K562 (cell line): ENCODE results near the gene CCN5. TPM values are rescaled to one million over a fixed set of nuclear protein-coding genes. Genes with fewer than 3 reads are reported as not detected.

Experiments used
- ATAC-seq: fragments of 200-7000 bp; cut with Tn5 transposase; 3 replicates; pipeline ENCODE4 v1.9.1; 2020; ENCODE audit warnings: moderate library complexity
- BruUV-seq: library from RNA; stranded (reverse); fragments of 400-500 nt; replicated peaks from 2 replicates; lab custom pipeline; 2021; lab: Mats Ljungman, UMichigan
- CTCF ChIA-PET: fragments of 300-600 bp; formaldehyde crosslinking; extraction: SDS; loops from one replicate; lab custom pipeline; 2021; ENCODE audit warnings: low intra/inter-chr PET ratio; lab: Yijun Ruan, JAX
- POLR2A ChIA-PET: fragments of 300-600, 350-650 bp; sonication (Branson Sonifier 250); formaldehyde crosslinking; extraction: SDS; loops from one replicate; lab custom pipeline; 2021; ENCODE audit warnings: antibody characterized with exemption, inconsistent platforms; lab: Yijun Ruan, JAX
- DNase-seq, 4 experiments: peaks; one replicate each; pipeline versions ENCODE4 v3.0.0 to v3.0.0-alpha.2; 2011 to 2018; ENCODE audit warnings: low spot score in 3 of 4, mixed read lengths in 3 of 4; ENCODE audit errors: extremely low read depth in 1 of 4
- FAIRE-seq: peaks from 2 replicates; lab custom pipeline; 2011; peaks lifted over from hg19 to GRCh38; lab: Jason Lieb, UNC
- H2AFZ ChIP-seq: 2 replicates; pipeline ENCODE4 v1.6.0; 2011; ENCODE audit warnings: low read depth, low read length, control low read depth, inconsistent platforms
- H3K27ac ChIP-seq: fragments of 200-600 bp; 3 replicates; pipeline ENCODE4 v1.8.0; 2011; ENCODE audit warnings: low read depth, mild to moderate bottlenecking, control low read depth, inconsistent platforms, low read length, moderate library complexity, mixed read lengths; ENCODE audit errors: extremely low read depth
- H3K27me3 ChIP-seq, 2 experiments: fragments of 300-600 bp in 1 of 2; 2 replicates in 1 of 2; 3 replicates in 1 of 2; pipeline versions ENCODE4 v1.6.0 to v1.8.0; 2011; ENCODE audit warnings: inconsistent platforms in 2 of 2, low read length in 2 of 2, mild to moderate bottlenecking in 1 of 2, mixed read lengths in 1 of 2, moderate library complexity in 1 of 2; ENCODE audit not compliant: control insufficient read depth in 2 of 2, insufficient read depth in 2 of 2
- H3K36me3 ChIP-seq: fragments of 300-600 bp; 3 replicates; pipeline ENCODE4 v1.8.0; 2011; ENCODE audit warnings: mild to moderate bottlenecking, low read length, inconsistent platforms; ENCODE audit not compliant: control insufficient read depth, insufficient read depth
- H3K4me1 ChIP-seq, 2 experiments: fragments of 200-600 bp in 1 of 2; replicated peaks in 1 of 2; 2 replicates in 1 of 2; 3 replicates in 1 of 2; pipeline versions ENCODE4 v1.5.1 to v1.8.0; 2011; ENCODE audit warnings: inconsistent platforms in 2 of 2, low read length in 2 of 2, mild to moderate bottlenecking in 1 of 2, mixed read lengths in 1 of 2, moderate library complexity in 1 of 2; ENCODE audit not compliant: control insufficient read depth in 2 of 2, insufficient read depth in 2 of 2
- H3K4me2 ChIP-seq: 2 replicates; pipeline ENCODE4 v1.6.1; 2011; ENCODE audit warnings: low read length, control low read depth, inconsistent platforms, mixed read lengths; ENCODE audit not compliant: insufficient read depth
- H3K4me3 ChIP-seq: fragments of 200-600 bp; sonication (generic), shearing (Covaris generic); 2 replicates; pipeline ENCODE4 v1.5.1; 2016; ENCODE audit warnings: control low read depth, inconsistent platforms
- H3K79me2 ChIP-seq: fragments of 200-600 bp; 3 replicates; pipeline ENCODE4 v1.8.0; 2011; ENCODE audit warnings: low read length, inconsistent platforms; ENCODE audit not compliant: control insufficient read depth, insufficient read depth
- H3K9ac ChIP-seq, 2 experiments: 2 replicates each; pipeline versions ENCODE4 v1.6.0 to v1.6.1; 2011; ENCODE audit warnings: low read depth in 2 of 2, low read length in 2 of 2, control low read depth in 1 of 2, inconsistent platforms in 1 of 2, mild to moderate bottlenecking in 1 of 2, mixed read lengths in 1 of 2; ENCODE audit not compliant: insufficient read depth in 1 of 2
- H3K9me1 ChIP-seq: one replicate; pipeline ENCODE4 v1.6.0; 2011; ENCODE audit warnings: inconsistent platforms, mild to moderate bottlenecking, low read length, moderate library complexity; ENCODE audit not compliant: control insufficient read depth, insufficient read depth
- H3K9me3 ChIP-seq: replicated peaks from 2 replicates; pipeline ENCODE4 v1.5.1; 2011; ENCODE audit warnings: low read depth, low read length, inconsistent platforms; ENCODE audit not compliant: control insufficient read depth, insufficient read depth
- H4K20me1 ChIP-seq: replicated peaks from 2 replicates; pipeline ENCODE4 v1.6.1; 2011; ENCODE audit warnings: low read length, inconsistent platforms, mixed read lengths; ENCODE audit not compliant: control insufficient read depth, insufficient read depth
- CBX8 ChIP-seq: fragments of 200-600 bp; sonication (generic); IDR thresholded peaks from 2 replicates; pipeline ENCODE4 v1.6.1; 2012; ENCODE audit warnings: borderline replicate concordance, mixed run types, low read depth, mild to moderate bottlenecking, moderate library complexity, mixed read lengths, low read length, control low read depth, inconsistent platforms; ENCODE audit not compliant: poor library complexity, severe bottlenecking; ENCODE audit errors: extremely low read depth
- MCM2 ChIP-seq: fragments of 450-650 bp; IDR thresholded peaks from 2 replicates; pipeline ENCODE4 v1.6.1; 2017; ENCODE audit warnings: low read depth, mild to moderate bottlenecking
- NFATC3 ChIP-seq: fragments of 450-650 bp; IDR thresholded peaks from 2 replicates; pipeline ENCODE4 v1.6.1; 2017; ENCODE audit warnings: mild to moderate bottlenecking
- NFE2 ChIP-seq: IDR thresholded peaks from 2 replicates; pipeline ENCODE4 v1.6.1; 2014; ENCODE audit warnings: antibody characterized with exemption, low read depth
- RBBP5 ChIP-seq: fragments of 200-600 bp; sonication (generic); IDR thresholded peaks from 2 replicates; pipeline ENCODE4 v1.6.1; 2012; ENCODE audit warnings: borderline replicate concordance, mild to moderate bottlenecking, low read length, control low read depth, inconsistent platforms; ENCODE audit not compliant: insufficient read depth, poor library complexity, severe bottlenecking
- RFX7 ChIP-seq: fragments of 250-450 bp; sonication (Bioruptor Pico); IDR thresholded peaks from 2 replicates; pipeline ENCODE4 v1.5.1; 2021; ENCODE audit warnings: mild to moderate bottlenecking
- WGBS: fragments of 100-300 bp; shearing (Covaris generic); methylation state at CpG from one replicate; pipeline ENCODE4 v1.1.6; 2016; ENCODE audit warnings: low coverage, mixed read lengths; ENCODE audit not compliant: insufficient coverage; ENCODE audit errors: missing lambda C conversion rate; 5-methylcytosine and 5-hydroxymethylcytosine counted together
- in situ Hi-C: fragments of 300-500 bp; cut with MboI; formaldehyde crosslinking; loops from 4 replicates; pipeline ENCODE4 v1.15.0; 2018; ENCODE audit warnings: inconsistent platforms, mixed read lengths
- intact Hi-C: fragments of 100-400 bp; cut with micrococcal nuclease; formaldehyde crosslinking; loops from 2 replicates; pipeline ENCODE4 v1.14.2; 2022
- polyA plus RNA-seq, 8 experiments: library from polyadenylated mRNA; depleted of rRNA in 4 of 8; stranded (reverse) in 5 of 8; unstranded in 3 of 8; fragments of >200 nt; fragmentation: Nextera tagmentation in 2 of 8; fragmentation: Illumina TruSeq in 1 of 8; extraction: Ambion mirVana in 2 of 8; extraction: Trizol in 1 of 8; gene quantifications; 2 replicates each; pipeline versions ENCODE4 v1.2.1 to v1.2.3, GENCODE V29; 2011 to 2014; ENCODE audit warnings: inconsistent platforms in 1 of 8, missing spikeins in 1 of 8
- total RNA-seq, 7 experiments: library from RNA; depleted of rRNA in 6 of 7; stranded (reverse); fragments of >200 nt in 6 of 7; fragmentation: Illumina TruSeq in 2 of 7; extraction: Trizol in 2 of 7; gene quantifications; 2 replicates each; pipeline versions ENCODE4 v1.2.1 to v1.2.3, GENCODE V29; 2011 to 2021; ENCODE audit warnings: low replicate concordance in 1 of 7
- TF ChIP-seq, protein P1 (sequence below): sonication (generic); formaldehyde crosslinking; IDR thresholded peaks from 2 replicates; pipeline ENCODE4 v1.5.0; 2020; ENCODE audit warnings: missing genetic modification reagents
- TF ChIP-seq, protein P2 (sequence below): sonication (generic); formaldehyde crosslinking; IDR thresholded peaks from 2 replicates; pipeline ENCODE4 v1.8.0; 2022; ENCODE audit warnings: mild to moderate bottlenecking, missing genetic modification reagents
- TF ChIP-seq, protein P3 (sequence below): sonication (generic); formaldehyde crosslinking; IDR thresholded peaks from 2 replicates; pipeline ENCODE4 v1.8.1; 2023; ENCODE audit warnings: missing genetic modification reagents, mild to moderate bottlenecking, borderline replicate concordance

Gene CCN5
- total and polyA plus RNA-seq, 9 of the 15 experiments (the other 6 are each of a cell fraction or from before 2014, with no cell fraction given), result not detected

DNA sequence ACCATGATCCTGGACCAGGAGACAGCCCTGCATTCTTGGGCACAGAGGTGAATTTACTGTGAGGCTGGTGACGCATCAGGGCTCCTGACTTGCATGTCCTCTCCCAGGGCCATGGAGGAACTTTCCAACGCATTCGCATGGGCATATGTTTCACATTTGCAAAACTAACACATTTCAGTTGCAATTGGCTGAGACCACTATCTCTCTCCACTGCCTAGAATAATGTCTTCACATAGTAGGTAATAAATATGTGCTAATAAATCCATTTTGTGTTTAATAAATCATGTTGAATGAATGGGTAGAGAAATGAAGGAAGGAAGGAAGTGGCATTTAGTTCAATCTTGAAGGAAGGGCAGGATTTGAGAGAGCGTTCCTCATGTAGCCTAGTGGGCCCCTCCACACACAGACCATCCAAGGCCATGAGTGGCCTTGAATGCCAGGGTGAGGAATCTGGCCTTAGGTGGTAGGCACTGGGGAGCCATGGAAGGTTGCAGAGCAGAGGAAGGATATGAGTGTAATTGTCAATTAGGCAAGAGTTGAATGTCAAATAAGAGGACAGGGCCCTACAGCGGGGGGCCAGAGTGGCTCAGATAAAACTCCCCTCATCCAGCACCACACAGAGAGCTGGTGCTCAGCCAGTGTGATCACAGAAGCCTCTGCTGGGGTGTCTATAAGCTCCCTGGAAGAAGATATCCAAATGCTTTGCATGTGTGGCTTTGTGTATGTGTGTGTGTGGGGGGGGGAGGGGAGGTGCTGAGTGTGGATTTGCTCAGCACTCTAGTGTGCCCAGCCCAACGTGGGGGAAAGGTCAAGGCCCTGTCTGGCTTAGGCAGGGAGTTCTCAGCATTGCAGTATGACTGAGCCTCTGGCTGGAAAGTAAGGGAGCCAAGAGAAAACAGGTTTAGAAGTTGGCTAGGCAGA is 30.9 kb upstream of the CCN5 start:
- H3K79me2 ChIP-seq, result no peaks in the 10 kb centered on the region
- intact Hi-C loops, result loop anchor here (5.0 kb wide), 1 partner anchor 297 kb away; no protein-coding TSS in a partner anchor
- no peaks in the 10 kb centered on the region for H3K36me3 ChIP-seq
- H3K4me3 ChIP-seq, result no peak overlapping the region
- H3K4me1 ChIP-seq, result no peaks in the 10 kb centered on the region; a peak in 1 of 5 replicates
- DNase-seq (no peak), FAIRE-seq (no peak), ATAC-seq (no peak)
- ChIA-PET CTCF (interaction anchor here (0.9 to 5.8 kb wide), 5 partner anchors 44 to 467 kb away, joined by 4 to 58 read pairs (median 9); no protein-coding TSS in a partner anchor), POLR2A (interaction anchor here (0.6 to 1.4 kb wide), 2 partner anchors 19 to 166 kb away, joined by 3 to 6 read pairs; no protein-coding TSS in a partner anchor)
- no peaks in the 10 kb centered on the region; the same call in 1 of the 2 replicates for H4K20me1 ChIP-seq
- H2AFZ ChIP-seq, result no peak overlapping the region
- H3K4me2 ChIP-seq, result no peak overlapping the region
- no TSS peak for BruUV-seq
- whole genome bisulfite sequencing, result 5% methylated on average over 6 of the region's 6 CpGs
- no peaks in the 10 kb centered on the region for H3K9me1 ChIP-seq
- no peak overlapping the region for H3K9ac ChIP-seq
- H3K9me3 ChIP-seq, result no peaks in the 10 kb centered on the region; the same call in 1 of the 2 replicates
- H3K27ac ChIP-seq, result no peak overlapping the region
- in situ Hi-C loops, result no loop called here
- H3K27me3 ChIP-seq, result peaks cover 13 to 16% of the 10 kb centered on the region in 2 experiments; a peak in 4 of 5 replicates
- no peak for TF ChIP-seq NFE2
- no peak for TF ChIP-seq MCM2
- TF ChIP-seq RFX7, result no peak
- TF ChIP-seq, protein P1, sequence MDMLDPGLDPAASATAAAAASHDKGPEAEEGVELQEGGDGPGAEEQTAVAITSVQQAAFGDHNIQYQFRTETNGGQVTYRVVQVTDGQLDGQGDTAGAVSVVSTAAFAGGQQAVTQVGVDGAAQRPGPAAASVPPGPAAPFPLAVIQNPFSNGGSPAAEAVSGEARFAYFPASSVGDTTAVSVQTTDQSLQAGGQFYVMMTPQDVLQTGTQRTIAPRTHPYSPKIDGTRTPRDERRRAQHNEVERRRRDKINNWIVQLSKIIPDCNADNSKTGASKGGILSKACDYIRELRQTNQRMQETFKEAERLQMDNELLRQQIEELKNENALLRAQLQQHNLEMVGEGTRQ, result no peak
- TF ChIP-seq, protein P2, sequence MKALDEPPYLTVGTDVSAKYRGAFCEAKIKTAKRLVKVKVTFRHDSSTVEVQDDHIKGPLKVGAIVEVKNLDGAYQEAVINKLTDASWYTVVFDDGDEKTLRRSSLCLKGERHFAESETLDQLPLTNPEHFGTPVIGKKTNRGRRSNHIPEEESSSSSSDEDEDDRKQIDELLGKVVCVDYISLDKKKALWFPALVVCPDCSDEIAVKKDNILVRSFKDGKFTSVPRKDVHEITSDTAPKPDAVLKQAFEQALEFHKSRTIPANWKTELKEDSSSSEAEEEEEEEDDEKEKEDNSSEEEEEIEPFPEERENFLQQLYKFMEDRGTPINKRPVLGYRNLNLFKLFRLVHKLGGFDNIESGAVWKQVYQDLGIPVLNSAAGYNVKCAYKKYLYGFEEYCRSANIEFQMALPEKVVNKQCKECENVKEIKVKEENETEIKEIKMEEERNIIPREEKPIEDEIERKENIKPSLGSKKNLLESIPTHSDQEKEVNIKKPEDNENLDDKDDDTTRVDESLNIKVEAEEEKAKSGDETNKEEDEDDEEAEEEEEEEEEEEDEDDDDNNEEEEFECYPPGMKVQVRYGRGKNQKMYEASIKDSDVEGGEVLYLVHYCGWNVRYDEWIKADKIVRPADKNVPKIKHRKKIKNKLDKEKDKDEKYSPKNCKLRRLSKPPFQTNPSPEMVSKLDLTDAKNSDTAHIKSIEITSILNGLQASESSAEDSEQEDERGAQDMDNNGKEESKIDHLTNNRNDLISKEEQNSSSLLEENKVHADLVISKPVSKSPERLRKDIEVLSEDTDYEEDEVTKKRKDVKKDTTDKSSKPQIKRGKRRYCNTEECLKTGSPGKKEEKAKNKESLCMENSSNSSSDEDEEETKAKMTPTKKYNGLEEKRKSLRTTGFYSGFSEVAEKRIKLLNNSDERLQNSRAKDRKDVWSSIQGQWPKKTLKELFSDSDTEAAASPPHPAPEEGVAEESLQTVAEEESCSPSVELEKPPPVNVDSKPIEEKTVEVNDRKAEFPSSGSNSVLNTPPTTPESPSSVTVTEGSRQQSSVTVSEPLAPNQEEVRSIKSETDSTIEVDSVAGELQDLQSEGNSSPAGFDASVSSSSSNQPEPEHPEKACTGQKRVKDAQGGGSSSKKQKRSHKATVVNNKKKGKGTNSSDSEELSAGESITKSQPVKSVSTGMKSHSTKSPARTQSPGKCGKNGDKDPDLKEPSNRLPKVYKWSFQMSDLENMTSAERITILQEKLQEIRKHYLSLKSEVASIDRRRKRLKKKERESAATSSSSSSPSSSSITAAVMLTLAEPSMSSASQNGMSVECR, result no peak
- no peak for TF ChIP-seq NFATC3
- TF ChIP-seq, protein P3, sequence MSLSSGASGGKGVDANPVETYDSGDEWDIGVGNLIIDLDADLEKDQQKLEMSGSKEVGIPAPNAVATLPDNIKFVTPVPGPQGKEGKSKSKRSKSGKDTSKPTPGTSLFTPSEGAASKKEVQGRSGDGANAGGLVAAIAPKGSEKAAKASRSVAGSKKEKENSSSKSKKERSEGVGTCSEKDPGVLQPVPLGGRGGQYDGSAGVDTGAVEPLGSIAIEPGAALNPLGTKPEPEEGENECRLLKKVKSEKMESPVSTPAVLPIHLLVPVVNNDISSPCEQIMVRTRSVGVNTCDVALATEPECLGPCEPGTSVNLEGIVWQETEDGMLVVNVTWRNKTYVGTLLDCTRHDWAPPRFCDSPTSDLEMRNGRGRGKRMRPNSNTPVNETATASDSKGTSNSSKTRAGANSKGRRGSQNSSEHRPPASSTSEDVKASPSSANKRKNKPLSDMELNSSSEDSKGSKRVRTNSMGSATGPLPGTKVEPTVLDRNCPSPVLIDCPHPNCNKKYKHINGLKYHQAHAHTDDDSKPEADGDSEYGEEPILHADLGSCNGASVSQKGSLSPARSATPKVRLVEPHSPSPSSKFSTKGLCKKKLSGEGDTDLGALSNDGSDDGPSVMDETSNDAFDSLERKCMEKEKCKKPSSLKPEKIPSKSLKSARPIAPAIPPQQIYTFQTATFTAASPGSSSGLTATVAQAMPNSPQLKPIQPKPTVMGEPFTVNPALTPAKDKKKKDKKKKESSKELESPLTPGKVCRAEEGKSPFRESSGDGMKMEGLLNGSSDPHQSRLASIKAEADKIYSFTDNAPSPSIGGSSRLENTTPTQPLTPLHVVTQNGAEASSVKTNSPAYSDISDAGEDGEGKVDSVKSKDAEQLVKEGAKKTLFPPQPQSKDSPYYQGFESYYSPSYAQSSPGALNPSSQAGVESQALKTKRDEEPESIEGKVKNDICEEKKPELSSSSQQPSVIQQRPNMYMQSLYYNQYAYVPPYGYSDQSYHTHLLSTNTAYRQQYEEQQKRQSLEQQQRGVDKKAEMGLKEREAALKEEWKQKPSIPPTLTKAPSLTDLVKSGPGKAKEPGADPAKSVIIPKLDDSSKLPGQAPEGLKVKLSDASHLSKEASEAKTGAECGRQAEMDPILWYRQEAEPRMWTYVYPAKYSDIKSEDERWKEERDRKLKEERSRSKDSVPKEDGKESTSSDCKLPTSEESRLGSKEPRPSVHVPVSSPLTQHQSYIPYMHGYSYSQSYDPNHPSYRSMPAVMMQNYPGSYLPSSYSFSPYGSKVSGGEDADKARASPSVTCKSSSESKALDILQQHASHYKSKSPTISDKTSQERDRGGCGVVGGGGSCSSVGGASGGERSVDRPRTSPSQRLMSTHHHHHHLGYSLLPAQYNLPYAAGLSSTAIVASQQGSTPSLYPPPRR (CRISPR knock-in tag), result no peak
- TF ChIP-seq RBBP5, result no peak
- TF ChIP-seq CBX8, result no peak
